ENCODE data around the gene LIX1. TPM values are rescaled to one million over a fixed set of nuclear protein-coding genes. Genes with fewer than 3 reads are reported as not detected.

Gene LIX1
- total RNA-seq, result 30.0 TPM

DNA sequence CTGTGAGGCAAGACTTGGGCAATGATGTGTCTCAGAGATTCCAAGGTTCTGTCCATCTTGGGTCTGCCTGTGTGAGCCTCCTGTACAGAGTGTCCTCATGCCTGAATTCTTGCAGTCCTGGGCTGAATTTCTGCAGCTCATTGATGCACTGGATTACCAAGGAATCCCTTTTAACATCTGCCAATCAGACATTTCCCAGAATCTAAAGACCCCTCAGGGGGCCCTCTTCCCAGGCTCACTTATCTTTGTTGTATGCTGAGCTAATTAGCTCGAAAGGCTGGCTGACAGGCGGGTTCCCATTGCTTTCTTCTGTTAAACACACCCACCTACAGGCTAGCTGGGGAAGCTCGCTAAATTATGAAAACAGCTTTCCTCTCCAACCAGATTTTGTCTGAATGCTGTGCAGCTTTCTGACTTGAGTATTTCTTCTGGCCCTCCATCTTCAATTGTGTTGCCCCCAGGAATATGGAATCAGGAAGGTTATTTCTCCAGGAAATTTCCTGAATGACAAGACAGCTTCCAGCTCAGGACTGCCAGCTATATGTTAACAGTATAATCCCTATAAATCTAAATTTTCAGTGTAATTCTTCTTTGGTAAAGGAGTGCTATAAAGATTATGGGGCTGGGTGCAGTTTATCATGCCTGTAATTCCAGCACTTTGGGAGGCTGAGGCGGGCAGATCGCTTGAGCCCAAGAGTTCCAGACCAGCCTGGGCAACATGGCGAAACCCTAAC is at the start of gene LIX1:
TSS of gene LIX1 (minus strand) at position 91 of the 734 bp plus-strand sequence. CDS start at position 56, 35 bp downstream.

DNA sequence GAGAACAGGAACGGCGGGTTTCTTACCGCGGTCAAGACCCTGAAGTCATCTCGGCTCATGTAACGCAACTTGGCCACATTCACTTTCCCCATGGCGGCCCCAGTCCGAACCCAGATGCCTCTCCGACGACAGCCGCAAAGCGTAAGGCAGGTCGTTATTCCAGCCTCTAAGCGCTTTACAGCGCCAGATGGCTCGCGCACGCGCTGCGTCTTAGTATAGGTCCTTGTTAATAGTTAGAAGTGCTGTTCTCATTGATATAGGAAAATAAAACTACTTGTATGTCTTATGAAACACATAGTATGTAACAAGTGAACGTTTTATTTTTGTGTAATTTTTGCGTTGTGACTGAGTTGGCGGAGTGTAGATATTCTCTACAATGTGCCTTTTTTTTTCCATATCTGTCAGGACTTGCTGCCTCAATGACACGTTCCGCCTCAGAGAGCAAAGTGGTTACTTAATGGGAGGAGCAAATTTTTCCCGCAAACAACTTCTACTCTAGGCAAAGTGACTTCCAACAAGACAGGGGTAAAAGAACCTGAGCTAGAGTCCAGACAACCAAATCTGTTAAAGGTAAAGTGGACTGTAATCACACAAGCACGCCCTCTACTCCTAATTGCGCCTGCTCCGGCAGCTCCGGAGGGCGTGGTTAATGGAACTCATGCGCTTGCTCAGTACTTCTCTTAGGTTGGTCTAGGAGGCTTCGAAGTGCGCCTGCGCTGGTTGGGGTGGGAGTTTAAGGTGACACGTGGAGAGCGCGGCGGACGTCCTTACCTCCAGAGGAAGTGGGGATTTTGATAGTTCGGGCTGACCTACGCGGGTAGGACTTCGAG is 40.9 kb upstream of the LIX1 start, which contains the start of gene RIOK2:
TSS of gene RIOK2 (minus strand) at position 148 of the 830 bp plus-strand sequence. CDS start at position 92, 56 bp downstream.

Small RNA genes within 50 kb of the gene (small RNA-seq; reads per million reads assigned to genes)
- gene RNU1-73P, result not detected

Other genes starting within 250 kb of the LIX1 start
- gene LNPEP, start 206.5 kb downstream of the LIX1 start, total RNA-seq, result 54.9 TPM
- gene RIOK2, start 40.6 kb upstream of the LIX1 start, total RNA-seq, result 20.8 TPM